ENCODE results near the gene LPCAT2. TPM values are rescaled to one million over a fixed set of nuclear protein-coding genes. Genes with fewer than 3 reads are reported as not detected.

LPCAT2 gene
- total RNA-seq, 1 donor from 2014 or later = 74.4 TPM

GRCh38 chr16:55569025-55569424 is 60.2 kb downstream of the LPCAT2 start:
- no peak overlapping the region for H3K4me3 Mint-ChIP-seq (ENCODE audit: unreplicated experiment)
- Histone ChIP-seq H3K4me2 (ENCODE audit: low read length) (no peak overlapping the region), H2AFZ (ENCODE audit: low read depth, low read length) (no peak overlapping the region), H3K4me1 (ENCODE audit: insufficient read depth, low read length) (no peaks in the 10 kb centered on the region), H3K4me3 (ENCODE audit: insufficient read depth, low read depth, low read length) (no peak overlapping the region), H4K20me1 (ENCODE audit: insufficient read depth, low read length) (no peaks in the 10 kb centered on the region), H3K9me3 (ENCODE audit: insufficient read depth, low read depth, low read length) (no peaks in the 10 kb centered on the region), H3K79me2 (ENCODE audit: insufficient read depth, low read length) (no peaks in the 10 kb centered on the region), H3K27ac (ENCODE audit: low read depth, low read length) (no peak overlapping the region), H3K9ac (ENCODE audit: low read length) (no peak overlapping the region), H3K27me3 (ENCODE audit: insufficient read depth, low read length) (no peaks in the 10 kb centered on the region), H3K36me3 (ENCODE audit: insufficient read depth, low read length) (peaks cover 9% of the 10 kb centered on the region)
- no peaks in the 10 kb centered on the region for H3K9me3 Mint-ChIP-seq (ENCODE audit: unreplicated experiment)
- H3K4me1 Mint-ChIP-seq (ENCODE audit: low read depth, unreplicated experiment) = peaks cover 10% of the 10 kb centered on the region
- TF ChIP-seq CTCF (IDR thresholded peaks at IDR 0.05; ENCODE audit: insufficient read depth, low read depth, low read length) (no peak), EZH2 (IDR thresholded peaks at IDR 0.05; ENCODE audit: insufficient read depth, low read length) (no peak)
- H3K27me3 Mint-ChIP-seq (ENCODE audit: low read depth, unreplicated experiment) = no peaks in the 10 kb centered on the region
- DNase-seq (ENCODE audit: low read depth) = peak; percentile 75
- FAIRE-seq = no peak
- H3K27ac Mint-ChIP-seq (ENCODE audit: unreplicated experiment) = no peak overlapping the region
- H3K36me3 Mint-ChIP-seq (ENCODE audit: low read depth, unreplicated experiment) = peaks cover 18% of the 10 kb centered on the region

- Histone ChIP-seq H3K79me2 (ENCODE audit: insufficient read depth, low read length) (no peaks in the 10 kb centered on the region), H3K4me2 (ENCODE audit: low read length) (no peak overlapping the region), H3K9ac (ENCODE audit: low read length) (no peak overlapping the region), H3K36me3 (ENCODE audit: insufficient read depth, low read length) (peaks cover 9% of the 10 kb centered on the region), H3K9me3 (ENCODE audit: insufficient read depth, low read depth, low read length) (no peaks in the 10 kb centered on the region), H2AFZ (ENCODE audit: low read depth, low read length) (no peak overlapping the region), H3K27ac (ENCODE audit: low read depth, low read length) (no peak overlapping the region), H3K27me3 (ENCODE audit: insufficient read depth, low read length) (no peaks in the 10 kb centered on the region), H4K20me1 (ENCODE audit: insufficient read depth, low read length) (no peaks in the 10 kb centered on the region), H3K4me3 (ENCODE audit: insufficient read depth, low read depth, low read length) (no peak overlapping the region), H3K4me1 (ENCODE audit: insufficient read depth, low read length) (no peaks in the 10 kb centered on the region)
- Mint-ChIP-seq H3K27me3 (ENCODE audit: low read depth, unreplicated experiment) (no peaks in the 10 kb centered on the region), H3K36me3 (ENCODE audit: low read depth, unreplicated experiment) (peaks cover 21% of the 10 kb centered on the region), H3K9me3 (ENCODE audit: unreplicated experiment) (no peaks in the 10 kb centered on the region), H3K4me1 (ENCODE audit: low read depth, unreplicated experiment) (peaks cover 10% of the 10 kb centered on the region), H3K4me3 (ENCODE audit: unreplicated experiment) (no peak overlapping the region), H3K27ac (ENCODE audit: unreplicated experiment) (no peak overlapping the region)
- TF ChIP-seq EZH2 (IDR thresholded peaks at IDR 0.05; ENCODE audit: insufficient read depth, low read length) (no peak), CTCF (IDR thresholded peaks at IDR 0.05; ENCODE audit: insufficient read depth, low read depth, low read length) (no peak)
- FAIRE-seq = no peak
- DNase-seq (ENCODE audit: low read depth) = no peak
These were observed 61.3 kb downstream of the LPCAT2 start for GRCh38 chr16:55570159-55570558.

GRCh38 chr16:55571191-55571897 is 62.5 kb downstream of the LPCAT2 start:
- no peak overlapping the region for H3K4me2 ChIP-seq (ENCODE audit: low read length)
- no peak for TF ChIP-seq CTCF (IDR thresholded peaks at IDR 0.05; ENCODE audit: insufficient read depth, low read depth, low read length)
- TF ChIP-seq EZH2 (IDR thresholded peaks at IDR 0.05; ENCODE audit: insufficient read depth, low read length) = no peak
- H3K4me1 Mint-ChIP-seq (ENCODE audit: low read depth, unreplicated experiment) = peaks cover 10% of the 10 kb centered on the region
- no peak overlapping the region for H3K27ac Mint-ChIP-seq (ENCODE audit: unreplicated experiment)
- no peak overlapping the region for H3K9ac ChIP-seq (ENCODE audit: low read length)
- no peaks in the 10 kb centered on the region for H3K9me3 Mint-ChIP-seq (ENCODE audit: unreplicated experiment)
- FAIRE-seq (no peak), DNase-seq (ENCODE audit: low read depth) (no peak)
- H3K79me2 ChIP-seq (ENCODE audit: insufficient read depth, low read length) = no peaks in the 10 kb centered on the region
- no peak overlapping the region for H3K27ac ChIP-seq (ENCODE audit: low read depth, low read length)
- no peaks in the 10 kb centered on the region for H3K27me3 ChIP-seq (ENCODE audit: insufficient read depth, low read length)
- H3K27me3 Mint-ChIP-seq (ENCODE audit: low read depth, unreplicated experiment) = no peaks in the 10 kb centered on the region
- H3K4me3 Mint-ChIP-seq (ENCODE audit: unreplicated experiment) = no peak overlapping the region
- no peak overlapping the region for H2AFZ ChIP-seq (ENCODE audit: low read depth, low read length)
- no peaks in the 10 kb centered on the region for H4K20me1 ChIP-seq (ENCODE audit: insufficient read depth, low read length)
- H3K9me3 ChIP-seq (ENCODE audit: insufficient read depth, low read depth, low read length) = no peaks in the 10 kb centered on the region
- H3K36me3 ChIP-seq (ENCODE audit: insufficient read depth, low read length) = peaks cover 12% of the 10 kb centered on the region
- no peaks in the 10 kb centered on the region for H3K4me1 ChIP-seq (ENCODE audit: insufficient read depth, low read length)
- H3K36me3 Mint-ChIP-seq (ENCODE audit: low read depth, unreplicated experiment) = peaks cover 21% of the 10 kb centered on the region
- no peak overlapping the region for H3K4me3 ChIP-seq (ENCODE audit: insufficient read depth, low read depth, low read length)
